GDM1 (cell line): ENCODE measurements around the gene ADCY9.
"Not testable (repeated sequence)": the region's sequence is repeated elsewhere in the genome, so short reads cannot be mapped to it uniquely, and the experiment has no call there.

Source experiments
- DNase-seq: peaks from one replicate; lab custom pipeline; 2025; lab: John Stamatoyannopoulos, UW

Gene ADCY9

GRCh38 chr16:4067262-4068001, 48.8 kb downstream of the ADCY9 start:
- no peak for DNase-seq

- DNase-seq = no peak
Observed at GRCh38 chr16:4064950-4065352, 51.3 kb downstream of the ADCY9 start.

- DNase-seq = no peak
Observed at GRCh38 chr16:4062212-4062802, 53.9 kb downstream of the ADCY9 start.

GRCh38 chr16:4060823-4061222, 55.4 kb downstream of the ADCY9 start:
- no peak for DNase-seq

- DNase-seq = no peak
Observed at GRCh38 chr16:4060009-4060408, 56.2 kb downstream of the ADCY9 start.

- DNase-seq = no peak
Observed at GRCh38 chr16:4058386-4058785, 57.9 kb downstream of the ADCY9 start.

- no peak for DNase-seq
Observed at GRCh38 chr16:4057439-4057877, 58.8 kb downstream of the ADCY9 start.

- DNase-seq = no peak
Observed at GRCh38 chr16:4056161-4057105, 59.8 kb downstream of the ADCY9 start.

- DNase-seq = no peak
Observed at GRCh38 chr16:4055748-4056147, 60.5 kb downstream of the ADCY9 start.

- DNase-seq = no peak
Observed at GRCh38 chr16:4053301-4053845, 62.9 kb downstream of the ADCY9 start.

- DNase-seq = no peak
Observed at GRCh38 chr16:4052801-4053293, 63.4 kb downstream of the ADCY9 start.

- DNase-seq = no peak
Observed at GRCh38 chr16:4052096-4052495, 64.1 kb downstream of the ADCY9 start.

GRCh38 chr16:4051591-4051990, 64.7 kb downstream of the ADCY9 start:
- no peak for DNase-seq

- DNase-seq = no peak
Observed at GRCh38 chr16:4049031-4049430, 67.2 kb downstream of the ADCY9 start.

- no peak for DNase-seq
Observed at GRCh38 chr16:4048481-4048880, 67.8 kb downstream of the ADCY9 start.

GRCh38 chr16:4046221-4046620, 70.0 kb downstream of the ADCY9 start:
- no peak for DNase-seq

GRCh38 chr16:4045561-4045960, 70.7 kb downstream of the ADCY9 start:
- DNase-seq = not testable (repeated sequence)

- no peak for DNase-seq
Observed at GRCh38 chr16:4042581-4042980, 73.7 kb downstream of the ADCY9 start.

- no peak for DNase-seq
Observed at GRCh38 chr16:4038448-4038847, 77.8 kb downstream of the ADCY9 start.

GRCh38 chr16:4036952-4037351, 79.3 kb downstream of the ADCY9 start:
- not testable (repeated sequence) for DNase-seq

- no peak for DNase-seq
Observed at GRCh38 chr16:4034963-4035362, 81.3 kb downstream of the ADCY9 start.

- DNase-seq = no peak
Observed at GRCh38 chr16:4033951-4034350, 82.3 kb downstream of the ADCY9 start.
